IMR-90 (cell line): ENCODE data around the gene TTC1. TPM values are rescaled to one million over a fixed set of nuclear protein-coding genes. Genes with fewer than 3 reads are reported as not detected.

ENCODE experiments used
- ATAC-seq: fragments of 200-7000 bp; cut with Tn5 transposase; 2 replicates; pipeline ENCODE4 v1.9.1; 2020; ENCODE audit warnings: low read depth, mild to moderate bottlenecking, moderate library complexity
- Bru-seq: library from RNA; stranded (reverse); fragments of 400-500 nt; gene quantifications from one replicate; lab custom pipeline; 2021; lab: Mats Ljungman, UMichigan
- BruChase-seq, 2 experiments: library from RNA; stranded (reverse); fragments of 400-500 nt; gene quantifications; one replicate each; lab custom pipeline; 2021; lab: Mats Ljungman, UMichigan
- BruUV-seq: library from RNA; stranded (reverse); fragments of 400-500 nt; replicated peaks from 2 replicates; lab custom pipeline; 2021; lab: Mats Ljungman, UMichigan
- CTCF ChIA-PET: fragments of 300-600 bp; formaldehyde crosslinking; extraction: SDS; loops from one replicate; lab custom pipeline; 2021; ENCODE audit warnings: antibody characterized with exemption; lab: Yijun Ruan, JAX
- POLR2A ChIA-PET: fragments of 300-600 bp; sonication (Branson Sonifier 250); formaldehyde crosslinking; loops from one replicate; lab custom pipeline; 2022; ENCODE audit warnings: antibody characterized with exemption; ENCODE audit not compliant: unreplicated experiment; lab: Charles Lee
- DNase-seq: peaks from one replicate; pipeline ENCODE4 v3.0.0; 2013
- H2AFZ ChIP-seq: replicated peaks from 2 replicates; pipeline ENCODE3; 2013; ENCODE audit warnings: low read length, mild to moderate bottlenecking; ENCODE audit not compliant: poor library complexity
- H2AK5ac ChIP-seq: 2 replicates; pipeline ENCODE4 v1.6.1; 2013; ENCODE audit warnings: low read depth, low read length, inconsistent platforms
- H2AK9ac ChIP-seq: replicated peaks from 2 replicates; pipeline ENCODE3; 2013; ENCODE audit warnings: mild to moderate bottlenecking, low read depth, low read length, moderate library complexity; ENCODE audit not compliant: poor library complexity
- H2BK120ac ChIP-seq: 2 replicates; pipeline ENCODE4 v1.6.1; 2013; ENCODE audit warnings: low read depth, low read length, inconsistent platforms
- H2BK15ac ChIP-seq: 3 replicates; pipeline ENCODE4 v1.6.1; 2013; ENCODE audit warnings: low read depth, low read length, inconsistent platforms
- H2BK20ac ChIP-seq: 2 replicates; pipeline ENCODE4 v1.6.1; 2013; ENCODE audit warnings: low read depth, mild to moderate bottlenecking, inconsistent platforms, low read length, moderate library complexity
- H2BK5ac ChIP-seq: 2 replicates; pipeline ENCODE4 v1.6.1; 2013; ENCODE audit warnings: mild to moderate bottlenecking, low read depth, low read length, inconsistent platforms; ENCODE audit not compliant: poor library complexity, severe bottlenecking
- H3K14ac ChIP-seq: replicated peaks from 2 replicates; pipeline ENCODE4 v1.6.1; 2013; ENCODE audit warnings: low read depth, low read length, inconsistent platforms
- H3K18ac ChIP-seq: 2 replicates; pipeline ENCODE4 v1.6.1; 2013; ENCODE audit warnings: low read depth, low read length, control low read depth
- H3K23ac ChIP-seq: 2 replicates; pipeline ENCODE4 v1.6.1; 2013; ENCODE audit warnings: low read depth, low read length, inconsistent platforms
- H3K27ac ChIP-seq: 2 replicates; pipeline ENCODE4 v1.5.1; 2013; ENCODE audit warnings: mild to moderate bottlenecking, control low read depth, low read length; ENCODE audit not compliant: insufficient read depth
- H3K27me3 ChIP-seq: 2 replicates; pipeline ENCODE4 v1.6.1; 2013; ENCODE audit warnings: low read length; ENCODE audit not compliant: control insufficient read depth, insufficient read depth
- H3K36me3 ChIP-seq: 2 replicates; pipeline ENCODE4 v1.6.1; 2013; ENCODE audit warnings: low read length, mixed read lengths; ENCODE audit not compliant: control insufficient read depth, insufficient read depth
- H3K4ac ChIP-seq: 2 replicates; pipeline ENCODE4 v1.6.1; 2013; ENCODE audit warnings: low read depth, low read length, inconsistent platforms
- H3K4me1 ChIP-seq: 2 replicates; pipeline ENCODE4 v1.6.1; 2013; ENCODE audit warnings: low read length, mixed read lengths; ENCODE audit not compliant: control insufficient read depth, insufficient read depth
- H3K4me2 ChIP-seq: 2 replicates; pipeline ENCODE4 v1.6.1; 2013; ENCODE audit warnings: low read depth, mild to moderate bottlenecking, control low read depth, low read length, moderate library complexity
- H3K4me3 ChIP-seq: 2 replicates; pipeline ENCODE4 v1.5.1; 2013; ENCODE audit warnings: low read depth, mild to moderate bottlenecking, control low read depth, low read length, moderate library complexity; ENCODE audit not compliant: insufficient read depth
- H3K56ac ChIP-seq: 2 replicates; pipeline ENCODE4 v1.6.1; 2013; ENCODE audit warnings: low read length, inconsistent platforms; ENCODE audit not compliant: insufficient read depth; ENCODE audit errors: extremely low read depth
- H3K79me1 ChIP-seq, 2 experiments: 2 replicates each; pipeline ENCODE4 v1.6.1; 2013; ENCODE audit warnings: low read length in 2 of 2, inconsistent platforms in 1 of 2, low read depth in 1 of 2
- H3K9ac ChIP-seq: 2 replicates; pipeline ENCODE4 v1.6.1; 2013; ENCODE audit warnings: low read depth, low read length, control low read depth
- H3K9me1 ChIP-seq: 2 replicates; pipeline ENCODE4 v1.6.1; 2013; ENCODE audit warnings: low read length, inconsistent platforms; ENCODE audit not compliant: insufficient read depth
- H3K9me3 ChIP-seq: 2 replicates; pipeline ENCODE4 v1.6.1; 2013; ENCODE audit warnings: low read length; ENCODE audit not compliant: control insufficient read depth, insufficient read depth
- H4K20me1 ChIP-seq: 2 replicates; pipeline ENCODE4 v1.6.1; 2013; ENCODE audit warnings: low read length, inconsistent platforms; ENCODE audit not compliant: insufficient read depth
- H4K5ac ChIP-seq: 2 replicates; pipeline ENCODE4 v1.6.1; 2013; ENCODE audit warnings: mild to moderate bottlenecking, low read depth, low read length, control low read depth
- H4K8ac ChIP-seq, 2 experiments: 2 replicates each; pipeline ENCODE4 v1.6.1; 2013; ENCODE audit warnings: low read depth in 2 of 2, low read length in 2 of 2, control low read depth in 1 of 2, inconsistent platforms in 1 of 2
- H4K91ac ChIP-seq: 2 replicates; pipeline ENCODE4 v1.6.1; 2013; ENCODE audit warnings: low read depth, low read length, inconsistent platforms; ENCODE audit not compliant: insufficient read depth
- BHLHE40 ChIP-seq: fragments of 150-350 bp; IDR thresholded peaks from 2 replicates; pipeline ENCODE4 v1.6.1; 2016; ENCODE audit warnings: mild to moderate bottlenecking, low read depth, low read length
- CEBPB ChIP-seq: IDR thresholded peaks from 2 replicates; pipeline ENCODE4 v1.6.1; 2012; ENCODE audit warnings: low read depth, low read length, improper control_type of control experiment
- CTCF ChIP-seq: conservative IDR thresholded peaks from 2 replicates; pipeline ENCODE4 v1.5.1; 2012; ENCODE audit warnings: mild to moderate bottlenecking, low read depth, low read length, improper control_type of control experiment
- FOS ChIP-seq: fragments of 150-350 bp; IDR thresholded peaks from 2 replicates; pipeline ENCODE4 v1.6.1; 2016; ENCODE audit warnings: low read depth, low read length
- MXI1 ChIP-seq: IDR thresholded peaks from 2 replicates; pipeline ENCODE4 v1.6.1; 2012; ENCODE audit warnings: low read depth, mild to moderate bottlenecking, low read length, moderate library complexity, borderline replicate concordance
- POLR2A ChIP-seq: IDR thresholded peaks from 2 replicates; pipeline ENCODE4 v1.6.1; 2012; ENCODE audit warnings: mild to moderate bottlenecking, low read depth, low read length
- RAD21 ChIP-seq: IDR thresholded peaks from 2 replicates; pipeline ENCODE4 v1.6.1; 2012; ENCODE audit warnings: low read length, improper control_type of control experiment
- RCOR1 ChIP-seq: IDR thresholded peaks from 2 replicates; pipeline ENCODE4 v1.6.1; 2012; ENCODE audit warnings: mild to moderate bottlenecking, low read length, improper control_type of control experiment; ENCODE audit not compliant: insufficient replicate concordance
- WGBS, 2 experiments: methylation state at CpG; one replicate each; pipeline versions ENCODE4 v1.1.5 to v1.1.7; 2013; ENCODE audit warnings: missing lambda C conversion rate in 2 of 2; ENCODE audit not compliant: insufficient read length in 1 of 2; ENCODE audit errors: extremely low coverage in 2 of 2; 5-methylcytosine and 5-hydroxymethylcytosine counted together
- dilution Hi-C: fragments of 300-500 bp; cut with HindIII; formaldehyde crosslinking; loops from one replicate; pipeline ENCODE4 v1.14.3; 2018; ENCODE audit warnings: low sequenced_read_pairs; ENCODE audit not compliant: unreplicated experiment
- in situ Hi-C: fragments of 300-500 bp; cut with MboI; formaldehyde crosslinking; loops from 3 replicates; pipeline ENCODE4 v1.14.3; 2019; ENCODE audit warnings: low sequenced_read_pairs, inconsistent platforms, mixed read lengths
- intact Hi-C: fragments of 100-400 bp; cut with micrococcal nuclease; formaldehyde crosslinking; loops from 2 replicates; pipeline ENCODE4 v1.10.0; 2022
- long read RNA-seq: library from polyadenylated mRNA; unstranded; transcript quantifications from one replicate; pipeline ENCODE4 v2.0.0, GENCODE V29; 2021; ENCODE audit not compliant: unreplicated experiment
- polyA plus RNA-seq, 3 experiments: library from polyadenylated mRNA; depleted of rRNA; stranded (reverse); fragments of >200 nt; gene quantifications; 2 replicates each; pipeline ENCODE4 v1.2.3, GENCODE V29; 2012; ENCODE audit warnings: low replicate concordance in 1 of 3
- total RNA-seq: library from RNA; depleted of rRNA; stranded (reverse); fragments of >200 nt; gene quantifications from 2 replicates; pipeline ENCODE4 v1.2.3, GENCODE V29; 2012; rRNA removed
- TF ChIP-seq, protein P1 (sequence below): fragments of 150-350 bp; IDR thresholded peaks from 2 replicates; pipeline ENCODE4 v1.6.1; 2017; ENCODE audit warnings: mild to moderate bottlenecking, antibody characterized with exemption, low read length, low read depth

Gene TTC1, protein sequence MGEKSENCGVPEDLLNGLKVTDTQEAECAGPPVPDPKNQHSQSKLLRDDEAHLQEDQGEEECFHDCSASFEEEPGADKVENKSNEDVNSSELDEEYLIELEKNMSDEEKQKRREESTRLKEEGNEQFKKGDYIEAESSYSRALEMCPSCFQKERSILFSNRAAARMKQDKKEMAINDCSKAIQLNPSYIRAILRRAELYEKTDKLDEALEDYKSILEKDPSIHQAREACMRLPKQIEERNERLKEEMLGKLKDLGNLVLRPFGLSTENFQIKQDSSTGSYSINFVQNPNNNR
- total RNA-seq (23.1 and 46.9 TPM in 2 replicates), polyA plus RNA-seq (2012; rRNA removed) (36.0 and 41.1 TPM in 2 replicates), Bru-seq, nascent RNA (percentile 84 among the genes with signal in this experiment), BruChase-seq, experiment 1, labeled RNA remaining after a 6-hour chase (percentile 88 among the genes with signal in this experiment), BruChase-seq, experiment 2, labeled RNA remaining after a 2-hour chase (percentile 74 among the genes with signal in this experiment)
- polyA plus RNA-seq (2012; cell fraction: cytosol; rRNA removed), result 6.2 and 23.5 TPM in 2 replicates
- 2.0 and 11.3 TPM in 2 replicates for polyA plus RNA-seq (2012; cell fraction: nucleus; rRNA removed; ENCODE audit: low replicate concordance)
- long read RNA-seq, transcript TTC1-201 (8 exons, 1,467 nt), result major isoform, 35 of 46 reads
- long read RNA-seq, partial matches to known transcripts, result 6 of 46 reads
- long read RNA-seq, other reads (novel, unspliced or antisense), result 2 of 46 reads

GRCh38 chr5:160008877-160009590 is at the start of gene TTC1:
Gene TTC1 (plus strand): TSS chr5:160009139. CDS start chr5:160010529, 1,390 bp downstream.
- H2BK15ac ChIP-seq, result no peak within 1 kb of the TSS
- H3K4me2 ChIP-seq, result peak within 1 kb of the TSS; percentile 66
- no peak within 1 kb of the TSS for H2BK20ac ChIP-seq
- WGBS, 2 experiments, result 2% methylated on average over 9 of the region's 31 CpGs; no CpG with 5 or more reads in 1 of the 2 experiments
- dilution Hi-C loops (loop anchor here (25.0 kb wide), 1 partner anchor 353 kb away; the partner anchor contains the start of gene C1QTNF2), in situ Hi-C loops (no loop called here), intact Hi-C loops (loop anchor here (1.0 kb wide), 1 partner anchor 34 kb away; no protein-coding TSS in a partner anchor)
- H3K18ac ChIP-seq, result peak within 1 kb of the TSS; percentile 28; the same call in 1 of the 2 replicates
- H3K36me3 ChIP-seq, result peaks cover 4% of the 10 kb centered on the region; the same call in 1 of the 2 replicates
- CTCF ChIA-PET, result interaction anchor here (0.7 to 1.1 kb wide), 2 partner anchors 11 to 13 kb away, joined by 3 read pairs; no protein-coding TSS in a partner anchor
- H3K9ac ChIP-seq, result peak within 1 kb of the TSS; percentile 83
- TF ChIP-seq MXI1, result peak; percentile 61; the same call in 1 of the 2 replicates
- TF ChIP-seq, protein P1, sequence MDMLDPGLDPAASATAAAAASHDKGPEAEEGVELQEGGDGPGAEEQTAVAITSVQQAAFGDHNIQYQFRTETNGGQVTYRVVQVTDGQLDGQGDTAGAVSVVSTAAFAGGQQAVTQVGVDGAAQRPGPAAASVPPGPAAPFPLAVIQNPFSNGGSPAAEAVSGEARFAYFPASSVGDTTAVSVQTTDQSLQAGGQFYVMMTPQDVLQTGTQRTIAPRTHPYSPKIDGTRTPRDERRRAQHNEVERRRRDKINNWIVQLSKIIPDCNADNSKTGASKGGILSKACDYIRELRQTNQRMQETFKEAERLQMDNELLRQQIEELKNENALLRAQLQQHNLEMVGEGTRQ, result peak; percentile 66
- peak; percentile 35 for TF ChIP-seq RCOR1
- TF ChIP-seq BHLHE40, result peak; percentile 81
- 0 out of 2 replicates have a peak, but pooled peaks have one; percentile 15 for TF ChIP-seq FOS
- TF ChIP-seq POLR2A, result peak; percentile 90
- peak; percentile 49; the same call in 1 of the 2 replicates for TF ChIP-seq CEBPB
- TF ChIP-seq RAD21, result no peak
- no peak for TF ChIP-seq CTCF
- peak within 1 kb of the TSS; percentile 65 for H4K91ac ChIP-seq
- H4K5ac ChIP-seq, result peak within 1 kb of the TSS; percentile 92
- POLR2A ChIA-PET, result interaction anchor here (0.7 to 1.4 kb wide), 2 partner anchors 9 to 13 kb away, joined by 3 to 6 read pairs; no protein-coding TSS in a partner anchor
- TSS peak; percentile 38 for BruUV-seq
- peak within 1 kb of the TSS; percentile 58; the same call in 1 of the 2 replicates for H2AK5ac ChIP-seq
- peak within 1 kb of the TSS; percentile 76; the same call in 1 of the 2 replicates for H3K23ac ChIP-seq
- no peaks in the 10 kb centered on the region for H3K27me3 ChIP-seq
- peak within 1 kb of the TSS; percentile 84 for H3K4ac ChIP-seq
- H3K9me1 ChIP-seq, result no peaks in the 10 kb centered on the region
- peak within 1 kb of the TSS; percentile 21 for H2AK9ac ChIP-seq
- ATAC-seq (peak; percentile 96), DNase-seq (peak; percentile 100)
- H2BK120ac ChIP-seq, result peak within 1 kb of the TSS; percentile 45; the same call in 1 of the 2 replicates
- peaks cover 15 to 22% of the 10 kb centered on the region in 2 experiments for H3K79me1 ChIP-seq
- peak within 1 kb of the TSS; percentile 78 to 98 for H4K8ac ChIP-seq
- H3K4me3 ChIP-seq, result peak within 1 kb of the TSS; percentile 77
- peak within 1 kb of the TSS; percentile 92 for H2AFZ ChIP-seq
- H3K27ac ChIP-seq, result peak within 1 kb of the TSS; percentile 62
- no peaks in the 10 kb centered on the region for H3K9me3 ChIP-seq
- peak within 1 kb of the TSS; percentile 83 for H3K14ac ChIP-seq
- peak within 1 kb of the TSS; percentile 67 for H2BK5ac ChIP-seq
- peaks cover 1% of the 10 kb centered on the region for H3K4me1 ChIP-seq
- H3K56ac ChIP-seq, result peak within 1 kb of the TSS; percentile 72; the same call in 1 of the 2 replicates
- H4K20me1 ChIP-seq, result no peaks in the 10 kb centered on the region
